Keratinocyte (primary cell): Measurements from ENCODE around the gene ELAVL1.

ENCODE experiments used
- CTCF ChIP-seq, 3 experiments: IDR thresholded peaks in 1 of 3; conservative IDR thresholded peaks in 1 of 3; optimal IDR thresholded peaks in 1 of 3; 2 replicates in 2 of 3; 3 replicates in 1 of 3; pipeline versions ENCODE3 to v1.5.1; 2011; ENCODE audit warnings: low read length in 3 of 3, mild to moderate bottlenecking in 3 of 3, moderate library complexity in 2 of 3, control low read depth in 1 of 3, inconsistent platforms in 1 of 3; ENCODE audit not compliant: insufficient read depth in 2 of 3; ENCODE audit errors: extremely low read depth in 1 of 3
- EZH2 ChIP-seq: IDR thresholded peaks from one replicate; pipeline ENCODE4 v1.6.1; 2012; ENCODE audit warnings: inconsistent platforms, mild to moderate bottlenecking, low read length, moderate library complexity

GRCh38 chr19:7918615-7919421 is 86.6 kb downstream of the ELAVL1 start:
- TF ChIP-seq CTCF (optimal IDR thresholded peaks at IDR 0.05 in 1 of 3, IDR thresholded peaks at IDR 0.05 in 1 of 3, conservative IDR thresholded peaks at IDR 0.05 in 1 of 3; ENCODE audit: extremely low read depth in 1 of 3, insufficient read depth in 2 of 3, low read length in 3 of 3) (no peak), EZH2 (no peak)
